ENCODE results near the gene PEX14.
"Not testable (repeated sequence)": the region's sequence is repeated elsewhere in the genome, so short reads cannot be mapped to it uniquely, and the experiment has no call there.

Gene PEX14

DNA sequence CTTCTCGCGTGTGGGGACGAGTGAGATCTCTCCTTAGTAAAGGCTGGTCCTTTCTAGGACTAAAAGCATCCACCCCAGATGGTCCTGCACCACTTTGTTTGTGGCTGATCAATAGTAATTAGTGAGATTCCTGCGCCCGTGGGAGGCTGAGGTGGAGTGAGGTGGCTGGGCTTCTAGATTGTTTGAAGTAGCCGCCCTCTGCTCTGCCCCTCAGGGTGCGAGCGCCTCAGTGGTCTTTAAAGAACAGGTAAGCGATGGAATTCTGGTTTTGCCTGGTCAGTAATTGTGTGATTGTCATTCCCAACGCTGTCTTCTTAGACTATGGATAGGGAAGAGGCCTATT, 20.7 kb downstream of the PEX14 start:
- DNase-seq (ENCODE audit: low read depth): no peak

DNA sequence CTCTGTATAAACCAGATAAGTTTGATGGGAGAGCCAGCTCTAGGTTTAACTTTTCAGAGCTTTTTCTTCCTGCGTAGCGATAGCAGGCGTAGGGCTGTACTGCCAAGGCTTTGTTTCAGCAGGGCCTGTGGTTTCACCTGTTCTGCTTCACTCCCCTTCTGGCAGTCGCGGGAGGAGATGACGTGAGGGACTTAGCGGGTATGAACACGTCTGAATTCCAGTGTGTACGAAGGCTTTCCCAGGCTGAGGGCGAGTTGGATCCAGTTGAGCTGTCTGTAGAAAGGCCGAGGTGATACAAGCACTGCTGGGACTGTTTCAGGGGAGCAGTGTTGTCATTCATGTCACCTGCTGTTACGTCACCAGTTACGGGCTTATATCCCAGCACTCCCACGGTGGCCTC, 21.2 kb downstream of the PEX14 start:
- no peak for DNase-seq (ENCODE audit: low read depth)

DNA sequence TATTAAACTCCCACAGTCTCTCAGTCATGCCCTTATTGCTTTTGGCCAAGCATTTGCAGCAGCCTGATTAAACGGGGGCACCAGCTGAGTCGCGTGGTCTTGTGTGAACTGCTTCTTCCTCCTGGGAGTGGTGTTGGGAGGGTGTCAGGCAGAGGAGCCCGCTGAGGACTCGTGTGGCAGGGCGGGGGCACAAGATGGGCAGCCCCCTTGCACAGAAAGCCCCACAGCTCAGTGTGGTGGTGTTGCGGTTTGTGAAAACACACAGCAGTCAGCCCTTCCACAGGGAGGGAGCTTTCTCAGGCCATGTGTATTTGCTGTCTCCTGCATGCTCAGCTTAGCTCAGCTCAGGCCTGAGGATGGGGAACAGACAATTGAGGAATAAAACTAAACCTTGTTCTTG, 22.4 kb downstream of the PEX14 start:
- DNase-seq (ENCODE audit: low read depth): no peak

GRCh38 chr1:10498231-10498630, 23.5 kb downstream of the PEX14 start:
- DNase-seq (ENCODE audit: low read depth): no peak

GRCh38 chr1:10502206-10502605, 27.5 kb downstream of the PEX14 start:
- DNase-seq (ENCODE audit: low read depth): no peak

GRCh38 chr1:10504249-10504648, 29.5 kb downstream of the PEX14 start:
- no peak for DNase-seq (ENCODE audit: low read depth)

DNA sequence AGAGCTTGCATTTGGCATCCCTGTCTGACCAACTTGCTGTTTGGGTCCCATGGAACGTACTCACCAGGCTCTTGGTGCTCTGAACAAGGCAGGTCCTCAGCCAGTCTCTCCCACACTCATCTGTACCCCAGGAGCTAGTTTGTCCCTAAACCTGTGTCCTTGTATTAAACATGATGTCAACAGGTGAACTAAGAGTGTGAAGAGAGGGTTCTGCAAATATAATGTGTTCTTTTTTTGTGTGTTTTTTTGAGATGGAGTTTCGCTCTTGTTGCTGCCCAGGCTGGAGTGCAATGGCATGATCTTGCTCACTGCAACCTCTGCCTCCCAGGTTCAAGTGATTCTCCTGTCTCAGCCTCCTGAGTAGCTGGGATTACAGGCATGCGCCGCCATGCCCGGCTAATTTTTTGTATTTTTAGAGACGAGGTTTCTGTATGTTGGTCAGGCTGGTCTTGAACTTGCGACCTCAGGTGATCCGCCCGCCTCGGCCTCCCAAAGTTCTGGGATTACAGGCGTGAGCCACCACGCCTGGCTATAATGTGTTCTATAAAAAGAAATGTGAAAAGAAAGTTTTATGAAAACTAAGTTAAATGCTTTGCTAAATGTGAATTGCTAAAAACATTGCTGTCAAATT, 31.4 kb downstream of the PEX14 start:
- DNase-seq (ENCODE audit: low read depth): not testable (repeated sequence)

DNA sequence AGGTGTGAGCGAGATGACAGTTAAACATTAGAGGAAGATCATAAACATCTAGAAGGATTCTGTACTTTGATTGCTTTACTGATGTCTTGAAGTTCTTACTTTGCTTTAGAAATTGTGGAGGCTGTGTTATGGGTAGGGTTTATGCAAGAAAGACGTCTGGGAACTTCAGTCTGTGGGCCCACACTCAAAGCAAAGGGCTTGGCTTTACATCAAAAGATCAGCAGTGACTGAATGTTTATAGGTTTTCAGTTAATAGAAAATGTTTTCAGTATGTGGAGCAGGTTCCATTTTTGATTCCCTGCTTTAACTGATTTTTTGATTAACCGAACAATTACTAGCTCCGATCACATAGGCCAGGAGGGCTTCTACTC, 31.9 kb downstream of the PEX14 start:
- no peak for DNase-seq (ENCODE audit: low read depth)

DNA sequence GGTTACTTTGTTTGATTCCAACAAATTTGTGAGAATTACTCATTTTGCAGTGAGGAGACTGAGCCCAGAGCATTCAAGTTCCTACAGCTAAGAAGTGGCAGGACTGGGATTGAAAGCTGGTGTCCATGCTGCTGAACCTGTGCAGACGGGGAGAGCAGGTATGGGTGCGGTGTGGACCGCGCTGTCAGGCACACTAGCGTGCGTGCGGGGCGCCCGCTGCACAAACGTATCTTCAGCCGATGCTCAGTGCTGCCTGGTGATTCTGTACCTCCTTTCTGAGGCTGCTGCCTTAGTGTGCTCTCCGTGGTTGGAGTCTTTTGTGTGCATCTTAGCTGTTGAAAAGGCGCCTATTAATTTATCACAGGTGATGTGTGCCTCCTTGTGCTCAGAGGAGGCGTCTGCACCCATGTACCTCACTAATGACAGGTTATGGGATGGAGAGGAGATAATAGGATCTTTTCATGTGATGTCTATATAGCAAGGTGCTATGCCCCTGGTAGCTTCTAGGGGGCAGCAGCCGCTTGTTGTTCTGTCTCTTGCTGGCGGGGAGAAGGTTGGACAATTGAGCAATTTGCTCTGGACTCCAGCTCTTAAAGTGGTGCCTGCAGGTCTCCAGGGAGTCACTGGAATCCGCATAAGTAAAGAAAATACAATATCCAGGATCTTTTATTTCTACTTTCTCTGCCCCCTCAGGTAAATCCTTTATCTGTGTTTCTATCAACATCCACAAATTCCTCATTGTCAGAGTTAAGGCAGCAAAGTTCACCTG, 32.5 kb downstream of the PEX14 start:
- DNase-seq (ENCODE audit: low read depth): peak; percentile 81

GRCh38 chr1:10508511-10508951, 33.8 kb downstream of the PEX14 start:
- no peak for DNase-seq (ENCODE audit: low read depth)

DNA sequence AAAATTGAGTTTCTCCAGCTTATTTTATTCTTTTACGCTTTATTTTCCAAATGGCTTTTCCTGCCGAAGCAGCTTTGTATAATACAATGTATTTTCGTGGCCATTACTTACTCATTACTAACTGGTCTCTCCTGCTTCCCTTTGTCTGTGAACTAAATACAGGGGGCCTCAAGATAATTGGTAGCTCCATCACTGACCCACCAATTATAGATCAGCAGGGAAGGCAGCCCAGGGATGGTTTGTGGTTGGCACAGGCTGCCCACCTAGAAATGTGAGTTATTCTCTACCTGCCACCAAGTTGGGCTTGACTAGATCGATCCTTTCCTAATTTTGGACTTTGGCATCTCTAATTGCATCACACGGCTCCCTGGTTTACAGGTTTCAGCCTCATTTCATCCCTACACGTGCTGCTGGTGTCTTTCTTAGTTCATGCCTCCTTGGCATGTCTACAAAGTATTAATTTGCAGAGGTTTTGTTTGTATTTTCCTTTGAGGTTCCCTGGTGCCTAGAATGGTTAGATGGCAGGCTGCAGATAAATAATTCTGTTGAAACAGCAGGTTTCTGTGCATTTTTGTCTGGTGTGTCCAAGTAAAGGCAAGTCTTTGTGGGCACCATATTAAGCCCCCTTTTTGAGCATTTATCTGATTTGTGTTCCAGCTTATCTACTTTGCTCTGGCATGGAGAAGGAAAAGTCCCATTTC, 35.2 kb downstream of the PEX14 start:
- DNase-seq (ENCODE audit: low read depth): no peak

- peak; percentile 86 for DNase-seq (ENCODE audit: low read depth)
Observed at GRCh38 chr1:10510520-10511493, 36.1 kb downstream of the PEX14 start.

GRCh38 chr1:10511494-10511885, 36.7 kb downstream of the PEX14 start:
- DNase-seq (ENCODE audit: low read depth): no peak

GRCh38 chr1:10513199-10513598, 38.4 kb downstream of the PEX14 start:
- no peak for DNase-seq (ENCODE audit: low read depth)

DNA sequence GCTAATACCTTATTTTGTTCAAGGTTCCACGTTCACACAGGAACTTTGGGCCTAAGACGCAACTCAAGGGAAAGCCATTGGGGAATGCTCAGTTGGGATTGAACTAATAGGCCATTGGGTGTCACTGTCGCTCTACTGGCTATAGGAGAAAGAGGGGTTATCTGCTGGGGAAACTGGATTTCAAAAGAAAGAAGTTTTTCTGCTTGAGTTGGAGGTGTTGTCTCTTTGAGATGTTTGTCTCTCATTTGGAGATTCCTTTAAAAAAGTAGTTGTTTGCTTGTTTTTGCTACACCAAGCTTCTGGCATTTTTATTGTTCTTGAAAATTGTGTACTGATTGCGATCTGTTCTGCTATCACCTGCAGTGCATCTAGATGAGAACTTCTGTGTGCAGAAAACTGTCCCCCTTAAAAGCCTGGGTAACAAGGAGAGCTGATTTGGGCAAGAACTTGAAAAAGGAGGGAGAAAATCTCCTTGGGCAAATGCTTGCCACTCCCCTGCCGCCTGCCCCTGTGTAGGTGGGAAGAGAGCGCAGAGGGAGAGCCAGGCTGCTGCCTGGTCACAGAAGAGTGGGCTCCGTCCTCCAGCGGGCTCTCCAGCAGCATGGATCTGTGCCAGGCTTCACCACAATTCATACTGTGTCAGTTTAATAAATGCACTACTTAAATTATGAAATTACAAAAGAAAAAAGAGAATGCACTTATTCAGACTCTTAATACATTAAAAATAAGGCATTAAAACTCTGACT, 39.9 kb downstream of the PEX14 start:
- peak; percentile 23 for DNase-seq (ENCODE audit: low read depth)

DNA sequence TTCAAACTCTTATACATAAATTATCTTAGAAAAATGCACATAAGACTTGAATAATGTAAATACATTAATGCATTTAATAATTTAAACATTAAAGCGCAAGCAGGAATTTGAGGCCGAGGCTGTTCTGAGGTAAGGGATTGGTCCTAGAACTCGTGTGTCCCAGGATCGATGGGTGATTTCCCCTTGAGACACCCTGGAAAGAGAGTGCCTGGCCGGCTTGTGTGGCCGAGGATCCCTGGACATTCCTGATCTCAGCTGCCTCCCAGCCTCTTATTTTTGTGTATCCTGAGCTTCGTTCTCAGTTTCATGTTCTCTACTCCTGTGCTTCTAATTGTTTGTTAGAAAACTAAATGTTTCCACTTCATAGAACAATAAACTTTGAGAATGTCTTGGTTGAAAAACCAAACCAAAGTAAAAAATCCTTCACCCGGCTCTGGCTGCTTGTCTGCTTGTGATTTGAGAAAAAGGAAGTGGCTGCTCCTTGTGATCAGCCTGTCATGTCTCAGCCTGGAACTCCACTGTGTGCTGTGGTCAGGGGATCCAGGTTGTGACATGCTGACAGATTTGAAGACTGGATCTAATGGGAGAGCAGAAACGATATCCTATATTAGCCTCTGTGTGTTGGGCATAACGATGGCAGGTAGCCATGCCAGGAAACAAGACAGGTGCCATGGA, 40.7 kb downstream of the PEX14 start:
- no peak for DNase-seq (ENCODE audit: low read depth)

GRCh38 chr1:10515976-10516750, 41.4 kb downstream of the PEX14 start:
- no peak for DNase-seq (ENCODE audit: low read depth)

GRCh38 chr1:10516925-10517676, 42.4 kb downstream of the PEX14 start:
- DNase-seq (ENCODE audit: low read depth): no peak

DNA sequence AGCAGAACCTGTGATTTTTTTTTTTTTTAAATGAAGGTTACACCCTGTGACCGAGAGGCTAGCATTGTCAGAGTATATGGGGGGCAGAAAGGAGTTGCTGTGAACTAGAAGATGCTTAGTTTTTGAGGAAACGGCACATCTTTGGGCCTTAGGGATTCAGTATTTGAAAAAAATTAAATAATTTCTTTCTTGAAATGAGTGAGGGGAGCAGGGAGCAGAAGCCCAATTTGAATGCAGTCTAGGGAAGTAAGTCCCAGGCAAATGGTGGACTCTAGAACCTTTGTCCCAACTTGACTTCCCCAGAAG, 42.9 kb downstream of the PEX14 start:
- no peak for DNase-seq (ENCODE audit: low read depth)

- no peak for DNase-seq (ENCODE audit: low read depth)
Observed at GRCh38 chr1:10519016-10519417, 44.3 kb downstream of the PEX14 start.
